A549 (cell line): Measurements from ENCODE around the gene SLC16A14. TPM values are rescaled to one million over a fixed set of nuclear protein-coding genes. Genes with fewer than 3 reads are reported as not detected.

Experiments used
- ATAC-seq, 2 experiments: fragments of 200-7000 bp in 1 of 2; fragments of >200 bp in 1 of 2; cut with Nextera tagmentation in 1 of 2; cut with Tn5 transposase in 1 of 2; 3 replicates each; pipeline versions ENCODE4 v1.8.0 to v1.9.1; 2018 to 2020; ENCODE audit warnings: mild to moderate bottlenecking in 1 of 2, moderate library complexity in 1 of 2
- CTCF ChIA-PET: fragments of 300-600 bp; sonication (Branson Sonifier 250); formaldehyde crosslinking; extraction: SDS; loops from one replicate; lab custom pipeline; 2021; ENCODE audit warnings: antibody characterized with exemption, inconsistent platforms; lab: Yijun Ruan, JAX
- POLR2A ChIA-PET: fragments of 350-600 bp; formaldehyde crosslinking; extraction: SDS; loops from one replicate; lab custom pipeline; 2021; ENCODE audit warnings: antibody characterized with exemption, inconsistent platforms; lab: Yijun Ruan, JAX
- DNase-seq, 2 experiments: peaks; one replicate each; pipeline versions ENCODE4 v3.0.0 to v3.0.0-alpha.2; 2011 to 2016; ENCODE audit warnings: low read depth in 1 of 2, low spot score in 1 of 2
- FAIRE-seq: peaks from 2 replicates; lab custom pipeline; 2011; peaks lifted over from hg19 to GRCh38; lab: Jason Lieb, UNC
- H3K27ac ChIP-seq, 2 experiments: fragments of >200 bp; sonication (Bioruptor Twin); formaldehyde crosslinking; 3 replicates each; pipeline ENCODE4 v1.5.1; 2016 to 2017
- H3K4me1 ChIP-seq: fragments of >200 bp; sonication (Bioruptor Twin); formaldehyde crosslinking; 3 replicates; pipeline ENCODE4 v1.6.1; 2016
- H3K4me2 ChIP-seq: fragments of >200 bp; sonication (Bioruptor Twin); formaldehyde crosslinking; 3 replicates; pipeline ENCODE4 v1.6.1; 2016
- H3K4me3 ChIP-seq: fragments of >200 bp; sonication (Bioruptor Twin); formaldehyde crosslinking; 3 replicates; pipeline ENCODE4 v1.5.1; 2016
- H3K9me3 ChIP-seq: fragments of >200 bp; sonication (Bioruptor Twin); formaldehyde crosslinking; 3 replicates; pipeline ENCODE4 v1.6.1; 2016
- BHLHE40 ChIP-seq: IDR thresholded peaks from 2 replicates; pipeline ENCODE4 v1.6.1; 2012; ENCODE audit warnings: low read depth, low read length, inconsistent platforms
- CBX8 ChIP-seq: fragments of 200-600 bp; sonication (generic); IDR thresholded peaks from 2 replicates; pipeline ENCODE4 v1.6.1; 2016
- CHD4 ChIP-seq: fragments of 200-600 bp; sonication (generic); IDR thresholded peaks from 2 replicates; pipeline ENCODE4 v1.6.1; 2016; ENCODE audit warnings: antibody characterized with exemption, mild to moderate bottlenecking, borderline replicate concordance
- EHMT2 ChIP-seq: fragments of 200-600 bp; sonication (generic); IDR thresholded peaks from 2 replicates; pipeline ENCODE4 v1.6.1; 2016; ENCODE audit warnings: antibody characterized with exemption, low read depth, mild to moderate bottlenecking, moderate library complexity
- EP300 ChIP-seq, 2 experiments: fragments of >200 bp; sonication (Bioruptor Twin); formaldehyde crosslinking; IDR thresholded peaks; 2 replicates in 1 of 2; 3 replicates in 1 of 2; pipeline ENCODE4 v1.6.1; 2016 to 2017
- FOXS1 ChIP-seq: fragments of 250-450 bp; sonication (Bioruptor Pico); IDR thresholded peaks from 2 replicates; pipeline ENCODE4 v1.5.0; 2020; ENCODE audit warnings: mild to moderate bottlenecking, moderate library complexity
- HDAC2 ChIP-seq: fragments of 200-600 bp; sonication (generic); IDR thresholded peaks from 2 replicates; pipeline ENCODE4 v1.6.1; 2016
- HOXA7 ChIP-seq: fragments of 250-450 bp; sonication (Bioruptor Pico); IDR thresholded peaks from 2 replicates; pipeline ENCODE4 v1.5.0; 2020; ENCODE audit warnings: mild to moderate bottlenecking, moderate library complexity
- HOXB13 ChIP-seq: fragments of 250-450 bp; sonication (Bioruptor Pico); IDR thresholded peaks from 2 replicates; pipeline ENCODE4 v1.5.0; 2020; ENCODE audit warnings: low read depth, mild to moderate bottlenecking, moderate library complexity
- HOXB5 ChIP-seq: fragments of 250-450 bp; sonication (Bioruptor Pico); IDR thresholded peaks from 2 replicates; pipeline ENCODE4 v1.5.0; 2020; ENCODE audit warnings: mild to moderate bottlenecking, moderate library complexity
- KDM1A ChIP-seq: fragments of 200-600 bp; sonication (generic); IDR thresholded peaks from 2 replicates; pipeline ENCODE4 v1.6.1; 2016; ENCODE audit warnings: low read depth, mild to moderate bottlenecking
- MAFK ChIP-seq: fragments of 450-650 bp; IDR thresholded peaks from 2 replicates; pipeline ENCODE4 v1.6.1; 2014; ENCODE audit not compliant: partially characterized antibody
- NPAS2 ChIP-seq: fragments of 250-450 bp; sonication (Bioruptor Pico); IDR thresholded peaks from 2 replicates; pipeline ENCODE4 v1.8.0; 2022; ENCODE audit warnings: mild to moderate bottlenecking, moderate library complexity, borderline replicate concordance
- RCOR1 ChIP-seq: fragments of 150-350 bp; IDR thresholded peaks from 2 replicates; pipeline ENCODE4 v1.6.1; 2014; ENCODE audit warnings: antibody characterized with exemption, low read length, low read depth
- REST ChIP-seq: fragments of 200-600 bp; sonication (generic); IDR thresholded peaks from 2 replicates; pipeline ENCODE4 v1.6.1; 2016; ENCODE audit warnings: antibody characterized with exemption, mild to moderate bottlenecking, moderate library complexity
- RNF2 ChIP-seq: fragments of 200-600 bp; sonication (generic); IDR thresholded peaks from 2 replicates; pipeline ENCODE4 v1.6.1; 2016; ENCODE audit warnings: low read depth, mild to moderate bottlenecking, antibody characterized with exemption, moderate library complexity, borderline replicate concordance
- SMC3 ChIP-seq: fragments of >200 bp; sonication (Bioruptor Twin); formaldehyde crosslinking; IDR thresholded peaks from 3 replicates; pipeline ENCODE4 v1.6.1; 2018; ENCODE audit warnings: inconsistent platforms
- TFCP2L1 ChIP-seq: fragments of 250-450 bp; sonication (Bioruptor Pico); IDR thresholded peaks from 2 replicates; pipeline ENCODE4 v1.5.0; 2021; ENCODE audit warnings: mild to moderate bottlenecking
- TP53 ChIP-seq: fragments of 250-450 bp; sonication (Bioruptor Pico); IDR thresholded peaks from 2 replicates; pipeline ENCODE4 v1.5.0; 2021; ENCODE audit warnings: mild to moderate bottlenecking, moderate library complexity
- ZNF302 ChIP-seq: fragments of 250-450 bp; sonication (Bioruptor Pico); IDR thresholded peaks from 2 replicates; pipeline ENCODE4 v1.9.0; 2021; ENCODE audit warnings: inconsistent platforms, mild to moderate bottlenecking, moderate library complexity
- WGBS: methylation state at CpG from one replicate; pipeline ENCODE4 v1.1.6; 2017; ENCODE audit errors: missing lambda C conversion rate; 5-methylcytosine and 5-hydroxymethylcytosine counted together
- polyA plus RNA-seq, 4 experiments: library from polyadenylated mRNA; depleted of rRNA in 3 of 4; stranded (reverse); fragments of >200 nt; fragmentation: RNase III in 1 of 4; extraction: RNeasy Plus Mini Kit Qiagen cat#74134 plus additional on column Dnase treatment in 1 of 4; gene quantifications; 2 replicates in 3 of 4; 3 replicates in 1 of 4; pipeline ENCODE4 v1.2.3, GENCODE V29; 2011 to 2017
- TF ChIP-seq, protein P1 (sequence below): IDR thresholded peaks from 2 replicates; pipeline ENCODE4 v1.6.1; 2012; ENCODE audit warnings: low read depth, borderline replicate concordance
- TF ChIP-seq, protein P2 (sequence below): IDR thresholded peaks from 2 replicates; pipeline ENCODE4 v1.6.1; 2012
- TF ChIP-seq, protein P3 (sequence below): fragments of 150-350 bp; IDR thresholded peaks from 2 replicates; pipeline ENCODE4 v1.6.1; 2014; ENCODE audit warnings: low read depth, mild to moderate bottlenecking, low read length
- TF ChIP-seq, protein P4 (sequence below): fragments of >200 bp; sonication (Bioruptor Twin); formaldehyde crosslinking; IDR thresholded peaks from 3 replicates; pipeline ENCODE4 v1.5.1; 2016

SLC16A14 gene
- polyA plus RNA-seq, 2 of the 4 experiments (the other 2 are of a cell fraction), result 0.37 to 1.1 TPM

DNA sequence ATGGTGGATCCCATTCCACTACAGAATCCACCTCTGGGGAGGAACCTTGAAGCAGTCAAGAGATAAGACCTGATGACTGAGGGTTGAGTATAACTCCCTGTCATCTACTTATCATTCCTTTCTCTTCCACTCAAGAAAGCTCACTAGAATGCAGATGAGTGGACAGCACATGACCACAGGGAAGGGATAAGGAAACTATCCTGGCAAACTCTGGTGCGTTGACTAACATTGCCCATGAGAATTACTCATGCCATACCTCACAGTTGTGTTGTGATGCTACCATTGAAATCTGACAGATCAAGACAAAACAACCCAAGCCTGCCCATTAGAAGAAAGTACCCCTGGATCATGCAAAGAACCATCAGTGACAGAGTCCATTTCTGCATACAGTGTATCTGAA lies 26.5 kb downstream of the SLC16A14 start:
- DNase-seq, result no peak
- POLR2A ChIA-PET, result no interaction called here
- WGBS, result 76% methylated on average over 1 of the region's 1 CpG

DNA sequence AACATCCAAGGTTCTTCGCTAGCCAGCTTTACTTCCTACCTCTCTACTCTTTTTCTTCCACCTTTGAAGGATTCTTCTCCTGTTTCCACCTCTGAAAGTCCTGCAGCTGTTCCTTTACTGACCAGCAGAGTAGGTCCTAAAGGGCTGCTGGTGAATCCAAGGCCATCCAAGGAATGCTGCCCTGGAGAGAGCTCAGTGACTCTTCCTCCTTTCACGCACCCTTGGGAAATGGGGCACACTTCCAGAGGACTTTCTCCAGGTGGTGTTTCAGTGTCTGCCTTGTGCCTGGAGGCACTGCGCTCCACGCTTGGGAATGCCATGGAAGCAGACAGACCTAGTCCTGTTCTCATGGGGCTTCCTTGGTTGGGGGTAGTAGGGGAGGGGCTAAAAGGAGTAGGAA lies 45.4 kb downstream of the SLC16A14 start:
- H3K27ac ChIP-seq, result no peak overlapping the region
- TF ChIP-seq RNF2 (no peak), BHLHE40 (no peak), HOXB5 (CRISPR knock-in tag) (no peak), KDM1A (no peak), HOXA7 (CRISPR knock-in tag) (no peak), EHMT2 (no peak), HOXB13 (CRISPR knock-in tag) (no peak), FOXS1 (CRISPR knock-in tag) (no peak), HDAC2 (no peak), TP53 (CRISPR knock-in tag) (no peak), SMC3 (no peak), CBX8 (no peak), NPAS2 (no peak)
- TF ChIP-seq, protein P1, sequence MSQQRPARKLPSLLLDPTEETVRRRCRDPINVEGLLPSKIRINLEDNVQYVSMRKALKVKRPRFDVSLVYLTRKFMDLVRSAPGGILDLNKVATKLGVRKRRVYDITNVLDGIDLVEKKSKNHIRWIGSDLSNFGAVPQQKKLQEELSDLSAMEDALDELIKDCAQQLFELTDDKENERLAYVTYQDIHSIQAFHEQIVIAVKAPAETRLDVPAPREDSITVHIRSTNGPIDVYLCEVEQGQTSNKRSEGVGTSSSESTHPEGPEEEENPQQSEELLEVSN, result no peak
- TF ChIP-seq, protein P2, sequence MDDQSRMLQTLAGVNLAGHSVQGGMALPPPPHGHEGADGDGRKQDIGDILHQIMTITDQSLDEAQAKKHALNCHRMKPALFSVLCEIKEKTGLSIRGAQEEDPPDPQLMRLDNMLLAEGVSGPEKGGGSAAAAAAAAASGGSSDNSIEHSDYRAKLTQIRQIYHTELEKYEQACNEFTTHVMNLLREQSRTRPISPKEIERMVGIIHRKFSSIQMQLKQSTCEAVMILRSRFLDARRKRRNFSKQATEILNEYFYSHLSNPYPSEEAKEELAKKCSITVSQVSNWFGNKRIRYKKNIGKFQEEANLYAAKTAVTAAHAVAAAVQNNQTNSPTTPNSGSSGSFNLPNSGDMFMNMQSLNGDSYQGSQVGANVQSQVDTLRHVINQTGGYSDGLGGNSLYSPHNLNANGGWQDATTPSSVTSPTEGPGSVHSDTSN, result no peak
- TF ChIP-seq, protein P3, sequence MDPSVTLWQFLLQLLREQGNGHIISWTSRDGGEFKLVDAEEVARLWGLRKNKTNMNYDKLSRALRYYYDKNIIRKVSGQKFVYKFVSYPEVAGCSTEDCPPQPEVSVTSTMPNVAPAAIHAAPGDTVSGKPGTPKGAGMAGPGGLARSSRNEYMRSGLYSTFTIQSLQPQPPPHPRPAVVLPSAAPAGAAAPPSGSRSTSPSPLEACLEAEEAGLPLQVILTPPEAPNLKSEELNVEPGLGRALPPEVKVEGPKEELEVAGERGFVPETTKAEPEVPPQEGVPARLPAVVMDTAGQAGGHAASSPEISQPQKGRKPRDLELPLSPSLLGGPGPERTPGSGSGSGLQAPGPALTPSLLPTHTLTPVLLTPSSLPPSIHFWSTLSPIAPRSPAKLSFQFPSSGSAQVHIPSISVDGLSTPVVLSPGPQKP, result no peak
- 95% methylated on average over 4 of the region's 4 CpGs for WGBS
- ATAC-seq, result peak; percentile 55 to 59; a peak in 4 of 6 replicates
- CTCF ChIA-PET, result interaction anchor here (1.1 to 2.6 kb wide), 2 partner anchors 15 to 67 kb away, joined by 3 to 13 read pairs; no protein-coding TSS in a partner anchor
- H3K4me3 ChIP-seq, result no peak overlapping the region
- POLR2A ChIA-PET, result no interaction called here
- DNase-seq, result no peak
- H3K4me1 ChIP-seq, result no peaks in the 10 kb centered on the region
- no peak for FAIRE-seq
- no peaks in the 10 kb centered on the region for H3K9me3 ChIP-seq
- H3K4me2 ChIP-seq, result no peak overlapping the region

More for the DNA sequence above, 26.5 kb downstream of the SLC16A14 start:
- no peak overlapping the region for H3K27ac ChIP-seq
- ATAC-seq (no peak), FAIRE-seq (no peak)
- TF ChIP-seq NPAS2 (no peak), MAFK (no peak), HOXB13 (CRISPR knock-in tag) (no peak), CHD4 (no peak), TFCP2L1 (CRISPR knock-in tag) (no peak), KDM1A (no peak), ZNF302 (no peak), HOXA7 (CRISPR knock-in tag) (no peak), REST (no peak), EP300 (IDR thresholded peaks at IDR 0.05) (no peak), RCOR1 (no peak)
- TF ChIP-seq, protein P4, sequence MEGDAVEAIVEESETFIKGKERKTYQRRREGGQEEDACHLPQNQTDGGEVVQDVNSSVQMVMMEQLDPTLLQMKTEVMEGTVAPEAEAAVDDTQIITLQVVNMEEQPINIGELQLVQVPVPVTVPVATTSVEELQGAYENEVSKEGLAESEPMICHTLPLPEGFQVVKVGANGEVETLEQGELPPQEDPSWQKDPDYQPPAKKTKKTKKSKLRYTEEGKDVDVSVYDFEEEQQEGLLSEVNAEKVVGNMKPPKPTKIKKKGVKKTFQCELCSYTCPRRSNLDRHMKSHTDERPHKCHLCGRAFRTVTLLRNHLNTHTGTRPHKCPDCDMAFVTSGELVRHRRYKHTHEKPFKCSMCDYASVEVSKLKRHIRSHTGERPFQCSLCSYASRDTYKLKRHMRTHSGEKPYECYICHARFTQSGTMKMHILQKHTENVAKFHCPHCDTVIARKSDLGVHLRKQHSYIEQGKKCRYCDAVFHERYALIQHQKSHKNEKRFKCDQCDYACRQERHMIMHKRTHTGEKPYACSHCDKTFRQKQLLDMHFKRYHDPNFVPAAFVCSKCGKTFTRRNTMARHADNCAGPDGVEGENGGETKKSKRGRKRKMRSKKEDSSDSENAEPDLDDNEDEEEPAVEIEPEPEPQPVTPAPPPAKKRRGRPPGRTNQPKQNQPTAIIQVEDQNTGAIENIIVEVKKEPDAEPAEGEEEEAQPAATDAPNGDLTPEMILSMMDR, result no peak
- no peak overlapping the region for H3K4me3 ChIP-seq
- H3K9me3 ChIP-seq, result no peaks in the 10 kb centered on the region
- no peaks in the 10 kb centered on the region for H3K4me1 ChIP-seq
- CTCF ChIA-PET, result interaction anchor here (1.4 to 1.5 kb wide), 2 partner anchors 10 to 90 kb away, joined by 3 read pairs; no protein-coding TSS in a partner anchor
- no peak overlapping the region for H3K4me2 ChIP-seq
